Left lung (tissue), 10 donors: ENCODE results near the gene FHL2. TPM values are rescaled to one million over a fixed set of nuclear protein-coding genes. Genes with fewer than 3 reads are reported as not detected.

ENCODE experiments used
- ATAC-seq: fragments of 200-7000 bp; cut with Tn5 transposase; one replicate; pipeline ENCODE4 v1.9.1; 2020; ENCODE audit warnings: moderate library complexity
- DNase-seq, 4 donors: peaks; one replicate each; pipeline ENCODE4 v3.0.0-alpha.2; 2013 to 2020
- H3K27ac ChIP-seq, 2 donors: fragments of 200-600 bp; sonication (generic) in 1 of 2; one replicate each; pipeline versions ENCODE4 v1.5.0 to v1.8.0; 2020 to 2021
- H3K27me3 ChIP-seq, 2 donors: fragments of 200-600 bp; sonication (generic) in 1 of 2; one replicate each; pipeline versions ENCODE4 v1.5.0 to v1.8.0; 2020 to 2021
- H3K36me3 ChIP-seq, 2 donors: fragments of 200-600 bp; sonication (generic) in 1 of 2; one replicate each; pipeline versions ENCODE4 v1.5.0 to v1.8.0; 2020 to 2021
- H3K4me1 ChIP-seq, 2 donors: fragments of 200-600 bp; one replicate each; pipeline ENCODE4 v1.8.0; 2021
- H3K4me3 ChIP-seq, 2 donors: fragments of 200-600 bp; sonication (generic) in 1 of 2; one replicate each; pipeline versions ENCODE4 v1.5.0 to v1.8.0; 2020 to 2021; ENCODE audit warnings: mild to moderate bottlenecking in 1 of 2
- H3K9me3 ChIP-seq, 2 donors: fragments of 200-600 bp; sonication (generic) in 1 of 2; one replicate each; pipeline versions ENCODE4 v1.5.0 to v1.8.0; 2020 to 2021
- CTCF ChIP-seq, 2 donors: fragments of 200-600 bp; sonication (generic) in 1 of 2; IDR thresholded peaks; one replicate each; pipeline versions ENCODE4 v1.5.0 to v1.8.0; 2021; ENCODE audit warnings: antibody characterized with exemption in 2 of 2
- intact Hi-C, 2 donors: fragments of 100-400 bp; cut with DNase I; formaldehyde crosslinking; loops; one replicate each; pipeline versions ENCODE4 v1.11.2 to v1.14.2; 2022
- polyA plus RNA-seq, 6 donors: library from polyadenylated mRNA; unstranded; fragments of 120-200 nt; gene quantifications; one replicate each; pipeline ENCODE4 v1.2.1, GENCODE V29; 2013; ENCODE audit not compliant: insufficient read length in 6 of 6
- total RNA-seq, 2 donors: library from RNA; stranded (reverse); fragmentation: NEBNext Ultra II Directional; extraction: Animal tissue kit (Norgen Biotek cat#: 25700); gene quantifications; one replicate each; pipeline ENCODE4 v1.2.1, GENCODE V29; 2021
- donor health status: DM: no; HTN: yes; CAD: no.
- donor health status: DM: no; HTN: no; CAD: no.

FHL2 gene
- total and polyA plus RNA-seq, 8 donors, result 5.0 to 30.1 (median 6.6) TPM

- no peak for DNase-seq
Observed at GRCh38 chr2:105364436-105365139, 34.3 kb downstream of the FHL2 start.

GRCh38 chr2:105362862-105363591 lies 35.8 kb downstream of the FHL2 start:
- intact Hi-C loops, result no loop called here
- Histone ChIP-seq H3K4me3 (no peak overlapping the region), H3K9me3 (no peaks in the 10 kb centered on the region), H3K27me3 (no peaks in the 10 kb centered on the region), H3K36me3 (peaks cover 0 to 36% of the 10 kb centered on the region in 2 donors), H3K4me1 (no peaks in the 10 kb centered on the region), H3K27ac (no peak overlapping the region)
- TF ChIP-seq CTCF (IDR thresholded peaks at IDR 0.05), result no peak
- no peak for DNase-seq
- no peak for ATAC-seq

More at GRCh38 chr2:105364436-105365139, 34.3 kb downstream of the FHL2 start:
- no peak for TF ChIP-seq CTCF (IDR thresholded peaks at IDR 0.05)
- H3K27me3 ChIP-seq, result no peaks in the 10 kb centered on the region
- intact Hi-C loops, result no loop called here
- no peaks in the 10 kb centered on the region for H3K9me3 ChIP-seq
- H3K4me1 ChIP-seq, result peaks cover 0 to under 1% of the 10 kb centered on the region in 2 donors
- peaks cover 0 to 22% of the 10 kb centered on the region in 2 donors for H3K36me3 ChIP-seq
- H3K27ac ChIP-seq, result no peak overlapping the region
- H3K4me3 ChIP-seq, result no peak overlapping the region
- ATAC-seq, result no peak

- intact Hi-C loops, result no loop called here
Observed at GRCh38 chr2:105361102-105361889, 37.6 kb downstream of the FHL2 start.

GRCh38 chr2:105358593-105358992 lies 40.3 kb downstream of the FHL2 start:
- DNase-seq, result no peak
- no peak for ATAC-seq
- TF ChIP-seq CTCF (IDR thresholded peaks at IDR 0.05), result no peak
- Histone ChIP-seq H3K36me3 (peaks cover 0 to 73% of the 10 kb centered on the region in 2 donors), H3K27ac (no peak overlapping the region), H3K27me3 (no peaks in the 10 kb centered on the region), H3K4me1 (no peaks in the 10 kb centered on the region), H3K9me3 (peaks cover 0 to 14% of the 10 kb centered on the region in 2 donors), H3K4me3 (no peak overlapping the region)
- intact Hi-C loops, result no loop called here

More at GRCh38 chr2:105361102-105361889, 37.6 kb downstream of the FHL2 start:
- no peak overlapping the region for H3K4me3 ChIP-seq
- no peaks in the 10 kb centered on the region for H3K27me3 ChIP-seq
- no peak overlapping the region for H3K27ac ChIP-seq
- no peaks in the 10 kb centered on the region for H3K4me1 ChIP-seq
- no peak for DNase-seq
- no peak for ATAC-seq
- H3K9me3 ChIP-seq, result peaks cover 0 to 11% of the 10 kb centered on the region in 2 donors
- no peak for TF ChIP-seq CTCF (IDR thresholded peaks at IDR 0.05)
- H3K36me3 ChIP-seq, result peaks cover 0 to 53% of the 10 kb centered on the region in 2 donors
